Measurements from ENCODE around the gene USP36. TPM values are rescaled to one million over a fixed set of nuclear protein-coding genes. Genes with fewer than 3 reads are reported as not detected.

The USP36 gene
- total RNA-seq, 4 donors from 2014 or later, result 6.5 to 102 (median 31.9) TPM

- no peaks in the 10 kb centered on the region for H3K36me3 ChIP-seq
- H3K27me3 ChIP-seq, result no peaks in the 10 kb centered on the region
- no peak overlapping the region for H3K4me3 ChIP-seq
- no peaks in the 10 kb centered on the region for H3K4me1 ChIP-seq
- H3K9me3 ChIP-seq, result no peaks in the 10 kb centered on the region
- TF ChIP-seq CTCF (IDR thresholded peaks at IDR 0.05) (no peak), POLR2A (IDR thresholded peaks at IDR 0.05) (no peak)
- DNase-seq, result no peak
- intact Hi-C loops (cut with DNase I; ENCODE audit: low total_unique reads), result no loop called here
- H3K27ac ChIP-seq, result no peak overlapping the region
Observed at GRCh38 chr17:78853926-78854394, 13.3 kb upstream of the USP36 start.

GRCh38 chr17:78852709-78853121, 12.1 kb upstream of the USP36 start:
- Histone ChIP-seq H3K27me3 (no peaks in the 10 kb centered on the region), H3K4me1 (no peaks in the 10 kb centered on the region), H3K4me3 (no peak overlapping the region), H3K27ac (no peak overlapping the region), H3K9me3 (no peaks in the 10 kb centered on the region), H3K36me3 (no peaks in the 10 kb centered on the region)
- intact Hi-C loops (cut with DNase I; ENCODE audit: low total_unique reads), result no loop called here
- TF ChIP-seq CTCF (IDR thresholded peaks at IDR 0.05) (no peak), POLR2A (IDR thresholded peaks at IDR 0.05) (no peak)
- no peak for DNase-seq

GRCh38 chr17:78849026-78849425, 8.4 kb upstream of the USP36 start:
- DNase-seq, result no peak
- H3K9me3 ChIP-seq, result no peaks in the 10 kb centered on the region

GRCh38 chr17:78847052-78847451, 6.4 kb upstream of the USP36 start:
- DNase-seq, result no peak
- no peaks in the 10 kb centered on the region for H3K36me3 ChIP-seq
- TF ChIP-seq POLR2A (IDR thresholded peaks at IDR 0.05) (no peak), CTCF (IDR thresholded peaks at IDR 0.05) (no peak)
- no peak overlapping the region for H3K27ac ChIP-seq
- no peaks in the 10 kb centered on the region for H3K4me1 ChIP-seq
- no peak overlapping the region for H3K4me3 ChIP-seq
- intact Hi-C loops (cut with DNase I; ENCODE audit: low total_unique reads), result no loop called here
- no peaks in the 10 kb centered on the region for H3K9me3 ChIP-seq
- no peaks in the 10 kb centered on the region for H3K27me3 ChIP-seq

More at GRCh38 chr17:78849026-78849425, 8.4 kb upstream of the USP36 start:
- no peak overlapping the region for H3K4me3 ChIP-seq
- no peaks in the 10 kb centered on the region for H3K27me3 ChIP-seq
- H3K36me3 ChIP-seq, result no peaks in the 10 kb centered on the region
- no peaks in the 10 kb centered on the region for H3K4me1 ChIP-seq
- intact Hi-C loops (cut with DNase I; ENCODE audit: low total_unique reads), result no loop called here
- TF ChIP-seq CTCF (IDR thresholded peaks at IDR 0.05) (no peak), POLR2A (IDR thresholded peaks at IDR 0.05) (no peak)
- H3K27ac ChIP-seq, result no peak overlapping the region

- no peak overlapping the region for H3K27ac ChIP-seq
- intact Hi-C loops (cut with DNase I; ENCODE audit: low total_unique reads), result no loop called here
Observed at GRCh38 chr17:78844301-78845005, 3.8 kb upstream of the USP36 start.

More at GRCh38 chr17:78844301-78845005, 3.8 kb upstream of the USP36 start:
- no peaks in the 10 kb centered on the region for H3K27me3 ChIP-seq
- no peak for DNase-seq
- H3K4me3 ChIP-seq, result no peak overlapping the region
- H3K36me3 ChIP-seq, result no peaks in the 10 kb centered on the region
- no peak for TF ChIP-seq POLR2A (IDR thresholded peaks at IDR 0.05)
- TF ChIP-seq CTCF (IDR thresholded peaks at IDR 0.05), result no peak
- no peaks in the 10 kb centered on the region for H3K4me1 ChIP-seq
- no peaks in the 10 kb centered on the region for H3K9me3 ChIP-seq

Data from uterus (tissue), 4 donors.